K562 (cell line): ENCODE data around the gene ROBO2. TPM values are rescaled to one million over a fixed set of nuclear protein-coding genes. Genes with fewer than 3 reads are reported as not detected.

Source experiments
- CTBP1 ChIP-seq: fragments of 450-650 bp; IDR thresholded peaks from 2 replicates; pipeline ENCODE4 v1.6.1; 2016; ENCODE audit warnings: borderline replicate concordance
- EP400 ChIP-seq: fragments of 450-650 bp; IDR thresholded peaks from 2 replicates; pipeline ENCODE4 v1.6.1; 2017; ENCODE audit warnings: antibody characterized with exemption, mild to moderate bottlenecking, moderate library complexity
- NR4A1 ChIP-seq, 2 experiments: fragments of 250-450 bp in 1 of 2; fragments of 450-650 bp in 1 of 2; sonication (Bioruptor Pico) in 1 of 2; IDR thresholded peaks; 2 replicates each; pipeline versions ENCODE4 v1.4.0 to v1.6.1; 2016 to 2020; ENCODE audit warnings: mild to moderate bottlenecking in 2 of 2, missing compliant biosample characterization in 1 of 2, missing genetic modification characterization in 1 of 2, moderate library complexity in 1 of 2
- ZBTB40 ChIP-seq, 2 experiments: fragments of 450-650 bp in 1 of 2; sonication (generic) in 1 of 2; formaldehyde crosslinking in 1 of 2; IDR thresholded peaks; 2 replicates each; pipeline versions ENCODE4 v1.7.1 to v1.9.0; 2016 to 2022; ENCODE audit warnings: inconsistent platforms in 1 of 2, mild to moderate bottlenecking in 1 of 2, missing genetic modification reagents in 1 of 2
- polyA plus RNA-seq, 8 experiments: library from polyadenylated mRNA; depleted of rRNA in 4 of 8; stranded (reverse) in 5 of 8; unstranded in 3 of 8; fragments of >200 nt; fragmentation: Nextera tagmentation in 2 of 8; fragmentation: Illumina TruSeq in 1 of 8; extraction: Ambion mirVana in 2 of 8; extraction: Trizol in 1 of 8; gene quantifications; 2 replicates each; pipeline versions ENCODE4 v1.2.1 to v1.2.3, GENCODE V29; 2011 to 2014; ENCODE audit warnings: inconsistent platforms in 1 of 8, missing spikeins in 1 of 8
- total RNA-seq, 7 experiments: library from RNA; depleted of rRNA in 6 of 7; stranded (reverse); fragments of >200 nt in 6 of 7; fragmentation: Illumina TruSeq in 2 of 7; extraction: Trizol in 2 of 7; gene quantifications; 2 replicates each; pipeline versions ENCODE4 v1.2.1 to v1.2.3, GENCODE V29; 2011 to 2021; ENCODE audit warnings: low replicate concordance in 1 of 7

The ROBO2 gene
- total and polyA plus RNA-seq, 9 of the 15 experiments (the other 6 are each of a cell fraction or from before 2014, with no cell fraction given): 0.84 to 3.0 (median 1.7) TPM

- TF ChIP-seq ZBTB40 (IDR thresholded peaks at IDR 0.05) (no peak), ZBTB40 (CRISPR knock-in tag; IDR thresholded peaks at IDR 0.05) (no peak), CTBP1 (no peak), EP400 (no peak), NR4A1 (CRISPR knock-in tag; IDR thresholded peaks at IDR 0.05) (no peak), NR4A1 (tag; IDR thresholded peaks at IDR 0.05) (no peak)
- TF ChIP-seq, all 486 proteins: peak for 0
Observed at GRCh38 chr3:77365152-77365551, 325.3 kb downstream of the ROBO2 start (continued).
